Measurements from ENCODE around the gene TCF4. TPM values are rescaled to one million over a fixed set of nuclear protein-coding genes. Genes with fewer than 3 reads are reported as not detected.

The TCF4 gene
- total RNA-seq, 4 donors from 2014 or later: 60.9 to 98.4 (median 83.4) TPM

DNA sequence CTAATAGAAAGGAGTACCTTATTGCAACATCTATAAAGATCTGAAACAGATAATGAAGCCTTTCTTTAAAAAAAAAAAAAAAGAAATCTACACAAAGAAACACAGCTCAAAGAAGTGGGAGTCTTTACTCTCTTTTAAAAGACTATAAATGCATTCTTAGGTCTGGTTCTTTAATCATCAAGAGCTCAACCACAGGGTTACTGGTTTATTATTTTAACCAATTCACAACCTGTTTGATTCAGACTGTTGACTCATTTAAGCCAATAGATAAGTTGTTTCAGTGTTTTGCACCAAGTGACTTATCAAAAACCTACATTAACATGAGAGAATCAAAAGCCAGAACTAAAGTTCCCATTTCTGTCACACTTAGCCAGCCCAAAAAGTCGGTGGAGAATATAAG, 93.1 kb downstream of the TCF4 start:
- DNase-seq (ENCODE audit: low spot score in 2 of 2): no peak
- no peak for TF ChIP-seq POLR2A (IDR thresholded peaks at IDR 0.05)
- TF ChIP-seq, protein P1, sequence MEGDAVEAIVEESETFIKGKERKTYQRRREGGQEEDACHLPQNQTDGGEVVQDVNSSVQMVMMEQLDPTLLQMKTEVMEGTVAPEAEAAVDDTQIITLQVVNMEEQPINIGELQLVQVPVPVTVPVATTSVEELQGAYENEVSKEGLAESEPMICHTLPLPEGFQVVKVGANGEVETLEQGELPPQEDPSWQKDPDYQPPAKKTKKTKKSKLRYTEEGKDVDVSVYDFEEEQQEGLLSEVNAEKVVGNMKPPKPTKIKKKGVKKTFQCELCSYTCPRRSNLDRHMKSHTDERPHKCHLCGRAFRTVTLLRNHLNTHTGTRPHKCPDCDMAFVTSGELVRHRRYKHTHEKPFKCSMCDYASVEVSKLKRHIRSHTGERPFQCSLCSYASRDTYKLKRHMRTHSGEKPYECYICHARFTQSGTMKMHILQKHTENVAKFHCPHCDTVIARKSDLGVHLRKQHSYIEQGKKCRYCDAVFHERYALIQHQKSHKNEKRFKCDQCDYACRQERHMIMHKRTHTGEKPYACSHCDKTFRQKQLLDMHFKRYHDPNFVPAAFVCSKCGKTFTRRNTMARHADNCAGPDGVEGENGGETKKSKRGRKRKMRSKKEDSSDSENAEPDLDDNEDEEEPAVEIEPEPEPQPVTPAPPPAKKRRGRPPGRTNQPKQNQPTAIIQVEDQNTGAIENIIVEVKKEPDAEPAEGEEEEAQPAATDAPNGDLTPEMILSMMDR (IDR thresholded peaks at IDR 0.05): no peak
- WGBS, 2 donors: 73 to 87% methylated on average over 1 of the region's 1 CpG
- no peak overlapping the region for H3K4me3 ChIP-seq (ENCODE audit: low read depth, poor library complexity, severe bottlenecking)
- intact Hi-C loops (cut with DNase I; ENCODE audit: low total_unique reads): no loop called here

DNA sequence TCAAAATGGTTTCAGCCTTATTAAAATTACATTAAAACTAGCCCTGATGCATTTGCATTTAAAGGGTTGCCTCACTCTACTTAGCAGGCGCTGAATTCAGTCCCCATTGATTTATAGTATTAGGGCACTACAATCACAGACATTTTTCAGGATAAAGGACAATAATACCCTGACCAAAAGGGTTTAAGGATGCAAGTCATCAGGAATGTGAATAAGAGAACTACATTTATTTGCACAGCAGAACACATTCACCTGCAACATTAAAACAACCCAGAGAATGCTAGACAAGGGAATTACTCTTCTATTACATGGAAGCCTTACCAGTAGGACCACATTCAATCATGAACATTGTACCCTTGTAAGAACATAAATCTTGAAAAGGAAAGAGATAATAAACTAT, 93.6 kb downstream of the TCF4 start:
- DNase-seq (ENCODE audit: low spot score in 2 of 2): no peak
- WGBS, 2 donors: 97 to 100% methylated on average over 1 of the region's 1 CpG
- intact Hi-C loops (cut with DNase I; ENCODE audit: low total_unique reads): no loop called here
- TF ChIP-seq, protein P1 (IDR thresholded peaks at IDR 0.05): no peak
- no peak for TF ChIP-seq POLR2A (IDR thresholded peaks at IDR 0.05)
- no peak overlapping the region for H3K4me3 ChIP-seq (ENCODE audit: low read depth, poor library complexity, severe bottlenecking)

DNA sequence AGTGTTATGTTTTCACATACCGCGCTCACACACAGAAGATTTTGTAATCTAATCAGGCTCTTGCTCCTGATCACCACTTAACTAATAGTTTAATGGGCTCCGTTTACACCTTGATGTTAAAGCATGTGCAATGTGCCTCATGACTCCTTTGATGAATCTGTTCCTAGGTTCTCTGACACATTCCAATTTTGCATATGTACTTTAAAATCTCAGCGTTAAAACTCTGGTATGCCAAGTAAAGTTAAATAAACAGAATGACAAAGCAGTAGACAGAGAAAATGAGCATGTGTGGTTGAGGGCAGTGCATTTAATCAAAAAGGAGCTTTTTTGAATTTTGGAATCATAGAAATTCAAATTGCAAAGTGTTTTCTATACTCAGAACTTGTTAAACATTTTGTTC, 96.4 kb downstream of the TCF4 start:
- intact Hi-C loops (cut with DNase I; ENCODE audit: low total_unique reads): no loop called here
- no peak for DNase-seq (ENCODE audit: low spot score in 2 of 2)
- H3K4me3 ChIP-seq (ENCODE audit: low read depth, poor library complexity, severe bottlenecking): no peak overlapping the region
- 86 to 94% methylated on average over 4 of the region's 4 CpGs for WGBS, 2 donors
- TF ChIP-seq POLR2A (IDR thresholded peaks at IDR 0.05): no peak
- TF ChIP-seq, protein P1 (IDR thresholded peaks at IDR 0.05): no peak

DNA sequence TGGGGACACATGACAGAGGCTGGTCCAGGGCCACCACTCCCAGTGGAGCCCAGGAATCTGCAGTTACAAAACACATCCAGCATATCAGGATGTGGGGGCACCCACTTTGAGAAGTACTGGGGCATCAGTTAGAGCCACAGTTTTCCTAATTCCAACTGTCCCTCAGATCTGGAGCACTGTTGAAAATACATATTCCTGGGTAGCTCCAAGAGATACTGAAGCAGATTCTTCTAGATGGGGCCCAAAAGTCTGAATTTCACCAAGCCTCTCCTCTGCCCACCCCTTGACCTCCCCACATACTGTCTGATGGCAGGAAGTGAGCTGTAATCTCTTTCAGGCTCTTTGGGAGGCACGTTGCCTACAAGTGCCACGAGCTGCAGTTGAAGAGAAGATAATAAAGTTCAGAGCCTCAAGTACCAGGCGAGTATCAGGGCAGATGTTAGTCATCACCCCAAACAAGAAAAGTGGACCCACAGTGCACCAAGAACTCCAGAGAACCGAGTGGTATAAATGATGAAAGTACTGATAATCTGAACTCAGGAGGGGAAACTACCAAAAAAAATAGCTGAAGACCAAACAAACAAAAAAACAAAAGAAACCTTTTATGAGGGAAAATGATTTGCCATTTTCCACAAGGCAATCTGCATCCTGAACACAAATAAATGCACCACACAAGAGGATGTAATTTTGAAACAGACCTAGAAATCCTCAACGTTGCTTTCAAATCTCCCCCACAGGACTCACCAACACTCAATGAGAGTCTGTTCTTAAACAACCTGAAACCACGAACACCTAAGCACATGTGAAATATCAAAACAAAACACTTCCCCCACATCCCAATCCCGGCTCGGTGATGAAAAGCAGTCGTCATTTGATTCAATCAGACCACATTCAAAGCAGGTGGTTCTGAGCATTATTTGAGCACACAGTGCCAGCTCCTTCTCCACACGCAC, 98.7 kb downstream of the TCF4 start:
- 52 to 54% methylated on average over 10 of the region's 10 CpGs for WGBS, 2 donors
- intact Hi-C loops (cut with DNase I; ENCODE audit: low total_unique reads): no loop called here
- H3K4me3 ChIP-seq (ENCODE audit: low read depth, poor library complexity, severe bottlenecking): no peak overlapping the region
- TF ChIP-seq, protein P1 (IDR thresholded peaks at IDR 0.05): no peak
- no peak for TF ChIP-seq POLR2A (IDR thresholded peaks at IDR 0.05)
- no peak for DNase-seq (ENCODE audit: low spot score in 2 of 2)

DNA sequence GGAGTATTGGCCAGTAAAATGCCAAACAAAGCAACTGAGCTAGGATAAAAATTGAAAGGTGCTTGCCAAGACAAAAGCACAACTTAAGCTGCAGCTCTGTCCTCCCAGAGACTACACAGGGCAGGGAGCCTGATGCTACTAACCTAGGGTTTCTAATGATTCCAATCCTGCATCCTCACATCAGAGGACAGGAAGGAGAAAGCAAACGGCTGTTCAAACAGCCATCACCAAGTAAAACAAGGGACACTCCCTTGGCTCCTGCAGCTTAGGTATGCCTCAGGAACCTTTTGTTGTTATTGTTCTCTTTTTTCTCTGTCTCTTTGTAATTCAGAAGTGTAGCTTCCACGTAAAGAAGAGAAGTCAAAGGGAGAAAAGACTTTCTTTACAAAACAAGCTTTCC, 99.5 kb downstream of the TCF4 start:
- intact Hi-C loops (cut with DNase I; ENCODE audit: low total_unique reads): no loop called here
- H3K4me3 ChIP-seq (ENCODE audit: low read depth, poor library complexity, severe bottlenecking): no peak overlapping the region
- 38 to 42% methylated on average over 2 of the region's 2 CpGs for WGBS, 2 donors
- no peak for DNase-seq (ENCODE audit: low spot score in 2 of 2)
- TF ChIP-seq, protein P1 (IDR thresholded peaks at IDR 0.05): no peak
- no peak for TF ChIP-seq POLR2A (IDR thresholded peaks at IDR 0.05)
